Astrocyte of the cerebellum (primary cell): ENCODE measurements around the gene SLC39A3.

Source experiments
- DNase-seq: peaks from one replicate; pipeline ENCODE4 v3.0.0-alpha.2; 2011; ENCODE audit warnings: low read depth
- H3K4me3 ChIP-seq: 2 replicates; pipeline ENCODE4 v1.5.1; 2011; ENCODE audit warnings: mild to moderate bottlenecking, low read depth, low read length, moderate library complexity
- in situ Hi-C: cut with HindIII; loops from 2 replicates; pipeline ENCODE4 v1.10.0; 2017; ENCODE audit warnings: low sequenced_read_pairs
- TF ChIP-seq, protein P1 (sequence below): IDR thresholded peaks from 2 replicates; pipeline ENCODE4 v1.5.1; 2012; ENCODE audit warnings: low read length, low read depth, moderate library complexity, mild to moderate bottlenecking; ENCODE audit errors: missing control alignments

The SLC39A3 gene

DNA sequence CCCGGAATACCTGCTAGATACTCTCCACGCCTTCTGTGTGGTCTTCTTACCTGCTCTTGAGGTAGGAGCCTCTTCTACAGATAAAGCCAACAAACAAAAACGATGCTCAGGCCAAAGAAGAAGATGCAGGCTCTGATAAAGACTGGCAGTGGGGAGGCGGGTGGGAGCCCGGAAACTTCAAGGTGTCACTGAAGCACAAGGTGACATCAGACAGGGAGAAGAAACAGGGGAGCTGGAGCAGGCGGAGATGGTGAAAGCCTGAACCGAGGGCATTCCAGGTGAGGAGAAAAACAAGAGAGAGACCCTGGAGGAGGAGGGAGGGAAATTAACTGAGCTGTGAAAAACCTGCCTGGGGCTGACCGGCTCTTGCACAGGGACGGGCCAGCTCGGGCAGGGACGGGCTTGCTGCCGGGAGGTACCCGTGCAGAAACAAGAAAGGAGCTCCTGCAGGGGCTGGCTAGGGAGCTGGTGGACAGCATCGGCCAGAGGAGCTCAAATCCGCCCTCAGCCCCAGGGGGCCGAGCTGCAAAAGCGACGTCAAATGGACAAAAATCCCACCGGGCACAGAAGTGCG, 56.3 kb downstream of the SLC39A3 start:
- H3K4me3 ChIP-seq = no peak overlapping the region
- in situ Hi-C loops = no loop called here
- TF ChIP-seq, protein P1, sequence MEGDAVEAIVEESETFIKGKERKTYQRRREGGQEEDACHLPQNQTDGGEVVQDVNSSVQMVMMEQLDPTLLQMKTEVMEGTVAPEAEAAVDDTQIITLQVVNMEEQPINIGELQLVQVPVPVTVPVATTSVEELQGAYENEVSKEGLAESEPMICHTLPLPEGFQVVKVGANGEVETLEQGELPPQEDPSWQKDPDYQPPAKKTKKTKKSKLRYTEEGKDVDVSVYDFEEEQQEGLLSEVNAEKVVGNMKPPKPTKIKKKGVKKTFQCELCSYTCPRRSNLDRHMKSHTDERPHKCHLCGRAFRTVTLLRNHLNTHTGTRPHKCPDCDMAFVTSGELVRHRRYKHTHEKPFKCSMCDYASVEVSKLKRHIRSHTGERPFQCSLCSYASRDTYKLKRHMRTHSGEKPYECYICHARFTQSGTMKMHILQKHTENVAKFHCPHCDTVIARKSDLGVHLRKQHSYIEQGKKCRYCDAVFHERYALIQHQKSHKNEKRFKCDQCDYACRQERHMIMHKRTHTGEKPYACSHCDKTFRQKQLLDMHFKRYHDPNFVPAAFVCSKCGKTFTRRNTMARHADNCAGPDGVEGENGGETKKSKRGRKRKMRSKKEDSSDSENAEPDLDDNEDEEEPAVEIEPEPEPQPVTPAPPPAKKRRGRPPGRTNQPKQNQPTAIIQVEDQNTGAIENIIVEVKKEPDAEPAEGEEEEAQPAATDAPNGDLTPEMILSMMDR = no peak
- no peak for DNase-seq
